Activated CD4-positive, alpha-beta T cell treated with anti-CD3 and anti-CD28 coated beads, Interleukin-2, Interleukin-4, amounts not matched to agents 100 ng/mL and 50 ng/mL, durations not matched to agents 16 hours and 8 hours (primary cell): Measurements from ENCODE around the gene TTC23L.

ENCODE experiments used
- DNase-seq: peaks from one replicate; pipeline ENCODE4 v3.0.0-alpha.2; 2020; ENCODE audit warnings: low spot score

Gene TTC23L

DNA sequence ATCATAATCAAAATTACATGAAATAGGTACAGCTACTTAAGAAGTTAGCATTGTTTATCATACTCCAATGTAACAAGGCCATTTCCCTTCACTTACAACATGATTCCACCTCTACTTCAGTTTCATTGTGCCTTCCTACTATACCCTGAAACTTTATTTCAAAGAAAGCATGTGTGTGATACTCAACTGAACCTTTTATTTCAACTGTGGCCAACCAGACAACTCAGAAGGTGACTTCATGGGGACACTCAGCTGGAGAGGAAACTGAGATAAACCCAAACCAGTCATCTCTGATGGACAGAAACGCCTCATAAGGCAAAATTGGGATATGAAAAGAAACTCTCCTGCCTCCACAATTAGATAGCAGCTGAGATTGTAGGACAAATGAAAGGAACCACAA, 5.9 kb upstream of the TTC23L start:
- peak; percentile 6 for DNase-seq

DNA sequence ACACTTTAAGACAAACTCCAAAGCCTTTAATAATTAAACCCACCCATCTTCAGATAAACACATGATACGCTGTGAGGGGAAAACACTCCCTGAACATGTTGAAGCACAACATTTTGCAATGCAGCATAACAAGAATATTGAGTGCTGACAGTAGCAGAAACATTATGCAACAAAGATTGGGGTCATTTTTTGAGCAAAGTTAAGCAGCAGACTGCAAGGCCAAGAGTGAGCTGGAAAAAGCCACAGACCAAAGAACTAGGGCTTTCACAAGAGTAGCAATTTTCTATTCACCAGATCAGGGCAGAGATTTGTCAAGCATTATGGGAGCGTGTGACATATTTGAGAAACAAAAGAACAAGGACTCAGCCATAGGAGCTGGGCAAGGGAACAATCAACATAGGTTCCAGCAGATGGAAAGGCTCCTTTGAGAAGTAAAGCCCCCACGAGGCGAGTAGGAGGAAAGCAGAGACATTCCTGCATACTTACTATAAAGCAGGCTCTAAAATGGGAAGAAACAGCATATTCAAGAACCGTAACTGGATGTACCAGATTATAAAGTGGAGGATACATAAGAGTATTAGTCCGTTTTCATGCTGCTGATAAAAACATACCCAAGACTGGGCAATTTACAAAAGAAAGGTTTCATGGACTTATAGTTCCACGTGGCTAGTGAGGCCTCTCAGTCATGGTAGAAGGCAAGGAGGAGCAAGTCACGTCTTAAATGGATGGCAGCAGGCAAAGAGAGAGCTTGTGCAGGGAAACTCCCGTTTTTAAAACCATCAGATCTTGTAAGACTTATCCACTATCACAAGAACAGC, 4.8 kb upstream of the TTC23L start:
- DNase-seq = no peak

DNA sequence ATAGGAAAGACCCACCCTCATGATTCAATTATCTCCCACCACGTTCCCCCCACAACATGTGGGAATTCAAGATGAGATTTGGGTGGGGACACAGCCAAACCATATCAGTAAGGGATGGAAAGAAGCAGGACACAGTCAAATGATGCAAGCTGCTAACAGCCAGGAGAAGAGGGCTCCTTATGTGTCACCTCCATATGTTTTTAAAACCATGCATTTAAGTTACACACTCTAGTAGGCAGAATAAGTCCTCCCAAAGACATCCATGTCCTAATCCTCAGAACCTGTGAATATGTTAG, 4.2 kb upstream of the TTC23L start:
- no peak for DNase-seq

DNA sequence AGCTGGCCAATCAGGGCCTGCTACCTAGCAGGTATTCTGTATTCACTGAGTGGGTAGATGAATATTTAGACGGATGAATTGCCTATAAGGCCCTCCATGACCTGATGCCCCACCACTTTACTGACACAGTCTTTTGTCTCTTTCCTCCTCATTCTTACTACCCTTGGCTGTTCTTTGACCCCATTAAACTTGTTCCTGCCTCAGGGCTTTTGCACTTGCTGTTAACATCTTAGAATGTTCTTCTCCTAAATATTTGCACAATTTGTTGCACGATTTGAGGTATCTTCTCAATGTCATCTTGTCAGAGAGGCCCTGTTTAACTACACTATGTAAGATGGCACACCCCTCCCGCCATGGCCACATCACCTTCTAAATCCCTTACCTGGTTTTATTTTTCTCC, 3.3 kb upstream of the TTC23L start:
- no peak for DNase-seq

DNA sequence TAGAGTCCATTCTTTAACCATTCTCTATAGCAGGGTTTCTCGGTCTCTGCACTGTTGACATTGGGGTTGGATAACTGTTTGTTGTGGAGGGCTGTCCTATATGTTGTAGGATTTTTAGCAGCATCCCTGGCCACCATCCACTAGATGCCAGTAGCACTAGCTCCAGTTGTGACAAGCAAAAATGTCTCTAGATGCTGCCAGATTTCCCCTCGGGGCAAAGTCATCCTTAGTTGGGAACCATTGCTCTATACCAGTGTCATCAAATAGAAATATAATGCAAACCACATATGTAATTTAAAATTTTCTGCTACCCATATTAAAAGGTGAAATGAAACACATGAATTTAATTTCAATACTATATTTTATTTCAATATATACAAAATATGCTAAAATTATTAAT, 2.9 kb downstream of the TTC23L start:
- DNase-seq = no peak

DNA sequence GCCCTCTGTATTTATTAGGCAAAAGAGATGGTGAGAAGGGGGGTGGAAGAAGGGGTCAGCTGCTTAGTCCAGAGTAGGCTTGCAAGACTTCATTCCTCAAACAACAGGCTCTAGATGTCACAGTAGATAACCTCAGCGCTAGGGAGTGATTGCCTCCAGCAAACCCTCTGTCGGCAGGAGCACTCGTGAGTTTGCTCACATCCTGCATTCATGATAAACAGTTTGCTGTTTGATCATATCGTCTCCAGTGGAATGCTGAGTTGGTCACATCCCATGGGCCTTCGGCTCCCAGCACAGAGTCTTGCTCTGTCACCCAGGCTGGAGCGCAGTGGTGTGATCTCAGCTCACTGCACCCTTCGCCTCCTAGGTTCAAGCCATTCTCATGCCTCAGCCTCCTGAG, 3.6 kb downstream of the TTC23L start:
- no peak for DNase-seq

DNA sequence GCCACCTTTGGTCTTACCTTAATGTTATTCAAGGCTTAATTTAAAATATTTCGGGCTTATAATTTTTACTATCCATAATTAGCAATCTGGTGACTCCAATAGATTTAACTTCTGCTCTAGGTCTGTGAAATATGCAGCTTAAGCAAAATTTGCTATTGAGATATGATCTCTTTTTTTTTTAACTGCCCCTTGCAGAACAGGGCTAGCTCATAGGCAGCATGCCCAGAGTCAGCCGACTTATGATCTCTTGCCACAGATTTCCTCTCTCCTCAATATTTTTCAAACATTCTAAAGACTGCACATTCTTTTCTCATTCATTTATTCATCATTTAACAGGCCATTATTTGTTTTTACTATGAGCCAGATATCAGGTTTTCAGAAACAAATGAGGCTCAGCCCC, 4.5 kb downstream of the TTC23L start:
- DNase-seq = no peak

DNA sequence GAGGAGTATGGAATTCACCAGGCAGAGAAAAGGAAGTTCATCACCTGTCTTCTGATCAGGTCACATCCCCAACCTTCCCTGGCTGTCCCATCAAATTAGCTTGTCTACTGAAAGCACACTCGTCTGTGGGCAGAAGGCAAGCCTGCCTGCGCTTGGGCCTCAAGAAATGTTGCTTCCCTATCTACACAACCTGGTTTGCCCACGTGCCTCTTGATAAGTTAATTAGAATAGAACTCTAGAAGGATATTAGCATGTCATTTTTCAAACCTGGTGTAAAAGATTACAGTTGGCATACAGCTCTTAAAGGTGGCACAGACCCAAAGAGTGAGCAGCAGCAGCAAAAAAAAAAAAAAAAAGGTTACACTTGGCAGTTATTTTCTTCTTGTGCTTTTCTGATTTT, 5.1 kb downstream of the TTC23L start:
- no peak for DNase-seq

DNA sequence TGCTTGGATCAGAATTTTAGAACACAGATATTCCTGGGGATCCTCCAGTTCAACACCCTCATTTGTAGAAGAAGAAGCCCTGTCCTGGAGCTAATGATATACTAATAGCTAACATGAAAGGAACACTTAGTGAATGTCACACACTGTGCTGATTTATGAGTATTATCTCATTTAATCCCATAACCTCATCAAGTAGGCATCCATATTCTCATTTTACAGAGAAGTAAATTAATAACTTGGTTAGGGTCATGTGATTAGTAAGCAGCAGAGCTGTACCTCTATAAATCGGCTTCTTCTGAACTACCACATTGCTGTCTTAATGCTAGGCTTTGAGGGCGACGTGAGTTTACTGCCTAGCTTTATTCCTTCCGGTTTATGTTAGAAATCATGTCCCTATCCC, 6.0 kb downstream of the TTC23L start:
- DNase-seq = no peak

DNA sequence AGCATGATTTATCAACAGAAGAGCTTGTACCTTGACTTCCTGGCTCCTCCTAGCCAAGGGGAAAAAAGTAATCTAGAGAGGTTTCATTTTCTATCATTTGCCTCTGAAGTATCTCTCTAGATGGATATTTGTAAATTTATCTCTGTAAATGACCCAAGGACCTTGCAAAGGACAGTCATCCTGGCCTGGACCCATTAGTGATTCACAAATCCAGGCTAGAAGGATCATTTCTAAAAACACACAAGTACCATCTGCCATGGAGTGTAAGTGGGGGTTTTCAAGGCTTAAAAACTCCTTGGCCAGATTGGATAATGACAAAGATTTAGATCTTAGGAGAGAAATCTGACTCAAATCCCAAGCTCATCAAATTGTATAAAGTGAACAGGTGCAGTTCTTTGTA, 8.1 kb downstream of the TTC23L start:
- DNase-seq = peak; percentile 10

DNA sequence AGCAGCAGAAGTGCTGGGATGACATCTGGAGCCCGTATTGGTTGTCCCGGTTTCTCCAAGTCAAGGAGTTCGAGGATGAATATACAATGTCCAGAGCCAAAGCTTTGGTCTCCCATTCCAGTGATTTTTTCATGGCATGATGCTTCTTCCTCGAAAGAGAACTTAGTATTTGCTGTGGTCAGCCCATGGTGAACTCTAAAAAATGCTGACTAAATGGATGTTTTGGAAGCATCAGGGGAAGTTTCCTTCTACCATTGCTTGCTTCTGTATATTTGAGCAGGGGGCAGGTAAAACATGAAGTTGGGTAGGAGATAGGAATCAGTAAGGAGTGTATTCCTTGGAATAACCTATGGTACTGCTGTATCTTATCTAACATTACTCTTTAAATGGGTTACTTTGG, 8.6 kb downstream of the TTC23L start:
- no peak for DNase-seq

DNA sequence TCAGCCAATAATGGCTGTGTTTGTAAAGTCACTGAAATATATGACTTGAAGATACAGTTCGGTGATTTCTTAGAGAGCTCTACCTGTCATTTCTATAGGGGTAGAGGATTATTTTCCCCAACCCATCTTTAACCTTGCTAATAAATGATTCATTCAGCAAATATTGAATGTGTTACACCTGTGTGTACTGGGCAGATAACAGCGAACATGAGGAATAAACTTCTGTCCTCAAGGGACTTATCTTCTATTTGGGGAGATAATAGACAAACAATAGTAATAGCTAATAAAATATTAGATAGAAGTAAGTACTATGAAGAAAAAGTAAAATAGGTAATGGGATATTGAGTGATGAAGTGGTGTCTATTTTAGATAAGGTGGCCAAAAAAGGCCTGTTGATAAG, 9.3 kb downstream of the TTC23L start:
- DNase-seq = no peak

DNA sequence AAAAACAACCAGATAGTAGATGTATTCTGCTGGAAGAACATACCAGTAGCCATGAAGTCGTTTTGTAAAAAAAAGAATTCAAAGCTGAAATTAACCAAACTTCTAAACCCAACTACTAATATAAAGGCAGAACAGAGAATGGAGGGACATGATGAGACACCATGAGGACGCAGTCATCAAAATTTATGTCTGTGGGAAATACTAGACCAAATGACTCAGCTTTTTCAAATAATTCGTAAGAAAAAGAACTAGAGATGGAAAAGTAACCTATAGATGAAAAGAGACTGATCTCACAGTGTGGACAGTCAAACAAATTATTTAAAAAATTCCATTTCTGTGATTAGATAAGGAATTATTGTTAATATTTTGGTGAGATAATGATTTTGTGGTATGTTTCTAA, 10.3 kb downstream of the TTC23L start:
- no peak for DNase-seq

DNA sequence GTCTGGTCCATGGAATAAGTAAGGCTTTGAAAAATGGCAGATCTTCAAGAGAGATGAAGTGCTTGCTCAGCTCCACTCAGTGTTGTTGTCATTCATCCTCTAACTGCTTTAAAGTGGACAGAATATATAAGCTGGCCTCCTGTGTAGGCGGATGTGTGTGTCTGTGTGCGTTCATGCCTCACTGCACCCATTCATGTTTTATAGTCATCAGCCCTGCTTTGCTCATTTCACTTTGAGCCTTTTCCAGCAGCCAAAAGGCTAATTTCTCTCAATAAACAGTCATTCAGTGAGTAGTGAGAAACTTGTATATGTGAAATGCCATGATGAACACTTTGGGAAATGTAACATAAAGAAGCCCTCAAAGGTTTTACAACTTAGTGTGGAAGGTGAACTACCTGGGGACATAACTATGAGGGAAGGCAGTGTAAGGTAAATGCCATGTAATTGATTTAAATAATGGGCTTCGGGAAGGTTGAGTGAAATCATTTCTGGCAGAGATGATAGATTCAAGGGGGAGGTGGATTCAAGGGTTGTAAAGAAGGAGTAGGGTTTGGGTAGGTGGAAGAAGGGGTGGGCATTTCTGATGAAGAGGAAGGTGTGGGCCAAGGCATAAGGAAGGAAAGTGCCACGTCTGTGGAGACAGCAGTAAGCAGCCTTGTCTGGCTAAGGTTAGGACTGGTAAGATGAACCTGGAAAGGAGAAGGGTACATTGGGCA, 15.7 kb downstream of the TTC23L start:
- no peak for DNase-seq

DNA sequence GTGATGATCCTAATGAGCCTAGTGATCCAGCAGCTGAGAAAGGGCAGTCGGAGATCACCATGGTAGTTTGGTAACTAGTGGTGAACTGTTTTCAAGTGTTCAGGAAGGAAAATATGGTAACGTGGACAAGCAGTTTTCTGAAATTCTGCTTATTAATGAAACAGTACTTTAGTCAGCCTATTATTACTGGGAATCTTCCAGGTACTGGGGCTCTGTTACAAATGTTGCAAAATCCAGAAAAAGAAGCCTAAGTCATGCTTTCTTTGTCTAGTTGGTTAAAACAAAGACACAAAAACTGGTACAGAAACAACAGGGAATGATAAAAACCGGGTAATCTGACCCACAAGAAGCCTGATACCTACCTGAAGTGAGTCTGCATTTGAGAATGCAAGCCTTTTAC, 18.2 kb downstream of the TTC23L start:
- no peak for DNase-seq

DNA sequence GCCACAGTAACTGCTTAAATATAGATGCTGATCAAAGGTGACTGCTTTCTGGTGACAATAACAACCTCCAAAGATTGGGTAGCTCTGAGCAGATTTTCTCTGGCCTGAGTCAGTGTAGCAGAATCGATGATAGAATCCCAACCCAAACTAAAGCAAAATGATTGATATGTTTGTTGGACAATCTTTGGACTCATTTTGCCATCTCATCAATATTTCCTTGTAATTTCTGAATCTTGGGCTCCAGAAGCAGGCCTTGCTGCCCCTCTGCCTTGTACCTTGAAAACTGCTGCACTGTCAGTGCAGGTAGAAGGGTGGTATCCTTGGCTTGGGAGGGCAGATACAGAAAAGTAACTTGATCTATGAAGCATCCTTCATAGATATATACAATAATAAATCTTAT, 18.9 kb downstream of the TTC23L start:
- no peak for DNase-seq

DNA sequence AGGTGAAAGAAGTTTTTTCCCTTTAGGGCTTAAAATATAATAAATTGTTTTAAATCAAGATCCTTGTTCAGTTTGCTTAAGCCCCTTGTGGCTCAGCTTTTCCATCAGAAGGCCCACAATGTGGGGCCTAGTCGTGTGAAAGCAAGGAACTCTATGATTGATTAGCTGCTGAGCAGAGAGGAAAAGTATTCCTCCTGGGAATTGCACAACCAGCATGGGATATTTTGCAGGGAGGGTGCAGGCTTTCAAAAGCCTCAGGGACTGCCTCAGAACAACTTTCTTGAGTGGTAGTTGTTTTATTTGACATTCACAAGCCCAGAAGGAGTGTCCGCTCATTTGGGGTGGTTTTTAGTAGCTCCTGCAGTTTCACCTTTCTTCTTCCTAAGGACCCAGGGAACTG, 19.8 kb downstream of the TTC23L start:
- no peak for DNase-seq

DNA sequence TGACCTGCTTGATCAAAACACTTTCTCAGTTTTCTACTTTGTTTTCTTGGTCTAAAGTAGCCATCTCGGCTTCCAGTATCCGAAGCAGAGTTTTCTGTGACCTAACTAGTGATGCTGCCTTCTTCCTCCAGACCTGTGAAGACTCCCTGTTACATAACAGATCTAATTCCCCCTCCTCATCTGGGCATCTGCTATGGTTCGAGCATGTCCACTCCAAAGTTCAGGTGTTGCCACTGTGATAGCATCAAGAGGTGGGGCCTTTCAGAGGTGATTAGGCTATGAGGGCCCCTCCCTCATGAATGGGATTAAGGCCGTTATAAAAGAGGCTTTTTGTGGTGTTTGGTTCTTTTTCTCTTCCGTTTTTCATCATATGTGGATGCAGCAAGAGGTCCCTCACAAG, 20.3 kb downstream of the TTC23L start:
- DNase-seq = no peak

DNA sequence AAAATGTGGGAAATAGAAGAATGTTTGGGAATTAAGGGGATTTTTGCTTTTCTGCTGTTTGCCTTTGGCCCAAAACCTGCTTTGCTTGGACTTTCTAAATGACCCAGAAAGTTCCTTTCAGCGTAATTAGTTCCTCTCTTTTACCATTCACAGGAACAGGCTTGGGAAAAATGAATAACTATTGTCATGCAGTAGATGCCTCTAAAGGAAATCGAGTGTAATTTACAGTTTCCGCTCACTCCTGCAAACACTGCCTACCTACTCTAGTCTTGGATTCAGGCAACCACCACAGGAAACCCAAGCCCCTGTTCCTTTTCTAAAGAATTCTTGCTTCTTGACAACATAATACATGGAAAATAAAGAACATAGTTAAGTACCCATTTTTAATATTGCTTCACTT, 25.0 kb downstream of the TTC23L start:
- no peak for DNase-seq

DNA sequence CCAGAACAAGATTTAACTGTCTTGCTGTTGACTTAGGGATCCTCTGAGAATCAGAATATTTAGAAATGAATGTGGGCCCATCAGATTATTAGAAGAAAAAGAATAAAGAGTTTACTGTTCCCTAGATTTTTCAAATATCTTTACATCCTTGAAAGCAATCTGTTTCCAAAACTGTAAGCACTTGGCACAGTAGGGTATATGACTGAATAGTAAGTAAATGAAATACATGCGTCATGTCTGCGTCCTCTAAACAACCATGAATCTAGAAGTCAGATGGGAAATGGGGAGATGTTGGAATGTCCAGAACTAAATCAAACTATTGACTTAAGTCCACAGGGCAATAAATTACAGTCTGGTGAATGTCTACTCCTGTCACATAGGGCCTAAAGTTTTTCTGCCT, 26.1 kb downstream of the TTC23L start:
- DNase-seq = no peak

DNA sequence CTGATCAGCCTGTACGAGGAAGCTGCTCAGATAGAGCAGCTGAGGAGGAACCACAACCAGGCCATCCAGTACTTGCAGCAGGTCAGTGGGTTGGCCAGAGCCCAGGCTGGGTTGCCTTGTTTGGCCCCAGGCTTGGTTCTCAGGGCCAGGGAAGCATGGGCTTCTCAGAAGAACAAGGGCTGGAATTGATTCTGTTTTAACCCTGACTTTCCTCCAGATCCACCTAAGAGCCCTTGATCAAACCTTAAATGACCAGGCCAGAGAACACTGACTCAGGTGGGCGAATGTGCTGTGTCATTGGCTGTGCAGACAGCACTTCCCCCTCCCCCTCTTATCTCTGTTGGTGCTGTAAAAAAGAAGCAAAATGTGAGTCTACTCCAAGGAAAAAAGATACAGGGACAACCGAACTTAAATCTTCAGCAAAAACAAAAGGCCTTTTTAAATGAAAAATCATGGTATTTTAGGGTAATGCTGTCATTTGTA, 28.1 kb downstream of the TTC23L start:
- DNase-seq = no peak

DNA sequence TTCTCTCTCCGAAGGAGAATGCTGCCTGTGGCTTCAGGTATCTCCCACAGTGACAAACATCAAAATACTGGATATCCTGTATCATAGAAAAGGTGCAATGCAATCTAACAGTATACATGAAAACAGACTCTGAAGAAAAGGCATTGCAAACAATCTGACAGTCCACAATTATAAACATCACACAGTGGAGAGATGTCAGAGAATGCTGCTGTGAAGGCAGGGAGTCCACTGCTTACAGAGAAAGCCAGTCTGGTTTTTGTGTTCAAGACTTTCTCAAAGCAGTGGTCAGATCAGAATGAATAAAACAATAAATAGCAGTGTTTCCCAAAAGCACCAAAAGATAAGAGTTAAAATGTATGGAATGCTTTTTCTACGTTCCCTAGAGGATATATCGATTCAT, 28.7 kb downstream of the TTC23L start:
- DNase-seq = no peak

DNA sequence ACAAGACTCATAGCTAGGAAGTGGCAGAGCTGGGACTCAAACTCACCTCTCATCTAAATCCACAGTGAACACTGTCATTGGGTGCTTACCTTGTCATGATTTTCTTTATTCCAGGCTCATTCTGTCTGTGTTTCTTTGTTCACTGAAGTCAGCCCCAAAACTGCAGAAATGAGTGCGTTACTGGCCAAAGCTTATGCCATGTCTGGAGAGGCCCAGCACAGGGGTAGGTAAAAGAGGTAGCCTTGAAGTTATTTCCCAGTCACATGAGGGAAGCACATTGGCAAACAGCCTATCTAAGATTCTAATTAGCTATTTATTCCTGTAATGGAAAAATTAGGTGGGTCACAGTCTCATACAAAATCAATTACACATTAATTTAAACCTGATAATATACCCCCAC, 29.8 kb downstream of the TTC23L start:
- no peak for DNase-seq

DNA sequence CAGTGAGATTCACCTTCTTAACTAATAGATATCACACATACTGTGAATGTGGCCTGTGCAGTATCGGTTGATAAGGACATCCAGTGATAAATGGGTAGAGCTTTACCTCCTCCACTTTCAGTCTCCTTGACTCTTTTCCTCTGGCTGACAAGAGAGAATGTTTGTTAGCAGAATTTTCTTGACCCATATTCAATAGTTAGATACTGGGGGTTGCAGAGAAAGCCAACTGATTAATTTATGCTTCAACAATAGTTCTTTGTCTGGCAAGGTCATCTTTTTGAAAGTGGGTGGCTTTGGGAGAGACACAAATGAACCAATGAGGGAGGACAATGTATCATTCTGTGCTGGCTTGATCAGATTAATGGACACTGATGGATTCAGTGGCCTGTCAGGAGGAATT, 30.3 kb downstream of the TTC23L start:
- DNase-seq = no peak
